HepG2 (cell line): ENCODE measurements around the gene CUL5. TPM values are rescaled to one million over a fixed set of nuclear protein-coding genes. Genes with fewer than 3 reads are reported as not detected.

Experiments used
- ELK4 ChIP-seq: sonication (generic); formaldehyde crosslinking; IDR thresholded peaks from 2 replicates; pipeline ENCODE4 v1.9.0; 2021; ENCODE audit warnings: missing genetic modification reagents, borderline replicate concordance
- HOXD1 ChIP-seq: sonication (generic); formaldehyde crosslinking; IDR thresholded peaks from 2 replicates; pipeline ENCODE4 v1.5.0; 2020; ENCODE audit warnings: missing genetic modification reagents
- PCBP2 ChIP-seq: fragments of 200-400 bp; formaldehyde crosslinking; optimal IDR thresholded peaks from 2 replicates; pipeline ENCODE3; 2018; ENCODE audit warnings: low read length, low read depth; ENCODE audit not compliant: poor library complexity, severe bottlenecking
- PLRG1 ChIP-seq: fragments of 450-650 bp; conservative IDR thresholded peaks from 2 replicates; pipeline ENCODE4 v1.6.1; 2016
- POLR2G ChIP-seq: fragments of 200-400 bp; formaldehyde crosslinking; IDR thresholded peaks from 2 replicates; pipeline ENCODE4 v1.6.1; 2018; ENCODE audit warnings: mild to moderate bottlenecking, low read depth, low read length, moderate library complexity
- SOX6 ChIP-seq, 2 experiments: fragments of 450-650 bp in 1 of 2; sonication (generic) in 1 of 2; formaldehyde crosslinking in 1 of 2; IDR thresholded peaks; 2 replicates each; pipeline versions ENCODE4 v1.4.0 to v1.6.1; 2017 to 2020; ENCODE audit warnings: antibody characterized with exemption in 1 of 2, mild to moderate bottlenecking in 1 of 2, missing genetic modification reagents in 1 of 2
- ZBTB39 ChIP-seq: sonication (generic); formaldehyde crosslinking; IDR thresholded peaks from 2 replicates; pipeline ENCODE4 v1.5.0; 2020; ENCODE audit warnings: missing genetic modification reagents
- ZBTB46 ChIP-seq: sonication (generic); formaldehyde crosslinking; IDR thresholded peaks from 2 replicates; pipeline ENCODE4 v1.4.0; 2020; ENCODE audit warnings: mild to moderate bottlenecking, missing genetic modification reagents, borderline replicate concordance
- ZKSCAN1 ChIP-seq: fragments of 150-350 bp; IDR thresholded peaks from 2 replicates; pipeline ENCODE4 v1.6.1; 2014; ENCODE audit warnings: low read length
- ZNF512 ChIP-seq: sonication (generic); formaldehyde crosslinking; IDR thresholded peaks from 2 replicates; pipeline ENCODE4 v1.4.0; 2020; ENCODE audit warnings: mild to moderate bottlenecking, missing genetic modification reagents
- ZNF609 ChIP-seq: sonication (generic); formaldehyde crosslinking; IDR thresholded peaks from 2 replicates; pipeline ENCODE4 v1.4.0; 2020; ENCODE audit warnings: mild to moderate bottlenecking, missing genetic modification reagents, borderline replicate concordance
- ZNF788 ChIP-seq: sonication (generic); formaldehyde crosslinking; IDR thresholded peaks from 2 replicates; pipeline ENCODE4 v1.5.0; 2020; ENCODE audit warnings: mild to moderate bottlenecking, missing genetic modification reagents, borderline replicate concordance
- ZNF790 ChIP-seq: sonication (generic); formaldehyde crosslinking; IDR thresholded peaks from 2 replicates; pipeline ENCODE4 v1.8.0; 2022; ENCODE audit warnings: missing genetic modification reagents, mild to moderate bottlenecking, borderline replicate concordance
- ZNF879 ChIP-seq: sonication (generic); formaldehyde crosslinking; IDR thresholded peaks from 2 replicates; pipeline ENCODE4 v1.8.1; 2023; ENCODE audit warnings: missing genetic modification reagents
- polyA plus RNA-seq, 8 experiments: library from polyadenylated mRNA; depleted of rRNA in 3 of 8; stranded (reverse) in 7 of 8; unstranded in 1 of 8; fragments of >200 nt; fragmentation: Illumina TruSeq in 4 of 8; extraction: Trizol in 4 of 8; gene quantifications; 2 replicates each; pipeline versions ENCODE4 v1.2.1 to v1.2.3, GENCODE V29; 2011 to 2016; ENCODE audit warnings: low read depth in 4 of 8, missing spikeins in 1 of 8, mixed read lengths in 1 of 8; ENCODE audit not compliant: insufficient read depth in 1 of 8
- total RNA-seq, 5 experiments: library from RNA; depleted of rRNA; stranded (reverse); fragments of >200 nt; fragmentation: Illumina TruSeq; extraction: Trizol; gene quantifications; 2 replicates each; pipeline ENCODE4 v1.2.3, GENCODE V29; 2016; ENCODE audit warnings: low read depth in 1 of 5

CUL5 gene
- total and polyA plus RNA-seq, 2 of the 13 experiments (the other 11 are each of a cell fraction or from before 2014, with no cell fraction given), result 7.0 to 24.7 TPM

- TF ChIP-seq HOXD1 (no peak), ELK4 (CRISPR knock-in tag) (no peak), ZNF790 (CRISPR knock-in tag) (no peak), PCBP2 (no peak), SOX6 (IDR thresholded peaks at IDR 0.05) (no peak), SOX6 (CRISPR knock-in tag; IDR thresholded peaks at IDR 0.05) (peak; percentile 39; the same call in 1 of the 2 replicates), ZNF512 (CRISPR knock-in tag) (no peak), POLR2G (peak; percentile 83), ZNF609 (CRISPR knock-in tag) (no peak), ZKSCAN1 (no peak), PLRG1 (no peak), ZBTB46 (CRISPR knock-in tag) (no peak), ZNF879 (CRISPR knock-in tag) (peak; percentile 87; the same call in 1 of the 2 replicates), ZNF788 (CRISPR knock-in tag) (peak; percentile 88; the same call in 1 of the 2 replicates), ZBTB39 (no peak)
These were observed 112.8 kb downstream of the CUL5 start, which contains the start of gene ACAT1 (continued) for GRCh38 chr11:108121274-108122155.
